ENCODE measurements around the gene DNAJC4.

DNA sequence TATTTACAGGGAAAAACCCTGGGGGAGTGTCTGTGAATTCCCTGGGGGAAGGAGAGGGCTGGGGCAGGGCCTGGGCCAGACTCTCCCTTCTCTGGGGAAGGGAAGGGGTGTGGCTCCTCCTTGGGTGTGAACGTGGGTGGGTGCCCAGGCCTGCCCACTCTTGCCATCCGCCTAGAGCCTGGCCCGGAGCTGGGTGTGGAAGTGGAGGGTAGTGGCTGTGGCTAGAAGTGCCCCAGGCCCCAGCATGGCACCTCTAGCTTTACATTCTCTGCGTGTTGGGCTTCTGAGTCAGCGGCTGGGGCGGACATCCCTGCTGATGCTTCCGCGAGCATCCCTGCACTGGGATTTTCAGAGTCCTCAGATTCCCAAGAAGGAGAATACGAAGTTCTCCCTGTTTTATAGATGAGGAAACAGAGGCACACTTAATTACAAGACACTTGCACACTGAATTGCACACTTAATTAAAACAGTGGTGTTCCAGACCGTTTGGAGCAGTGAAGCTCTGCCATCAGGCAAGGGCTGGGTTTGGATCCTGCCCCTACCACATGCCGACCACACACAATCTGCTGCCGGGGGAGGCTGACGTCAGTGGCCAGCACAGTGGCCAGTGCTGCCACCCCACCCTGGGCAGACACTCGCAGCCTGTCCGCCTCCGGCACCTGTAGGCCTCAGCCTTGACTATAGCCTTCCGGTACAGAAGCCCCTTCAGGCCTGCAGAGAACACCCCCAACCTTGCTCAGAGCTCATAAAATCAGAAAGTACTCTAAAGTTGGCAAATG, 46.5 kb downstream of the DNAJC4 start:
- TF ChIP-seq EP300 (conservative IDR thresholded peaks at IDR 0.05; ENCODE audit: poor library complexity, severe bottlenecking): no peak
- TF ChIP-seq POLR2AphosphoS5 (IDR thresholded peaks at IDR 0.05): no peak
- TF ChIP-seq, protein P1, sequence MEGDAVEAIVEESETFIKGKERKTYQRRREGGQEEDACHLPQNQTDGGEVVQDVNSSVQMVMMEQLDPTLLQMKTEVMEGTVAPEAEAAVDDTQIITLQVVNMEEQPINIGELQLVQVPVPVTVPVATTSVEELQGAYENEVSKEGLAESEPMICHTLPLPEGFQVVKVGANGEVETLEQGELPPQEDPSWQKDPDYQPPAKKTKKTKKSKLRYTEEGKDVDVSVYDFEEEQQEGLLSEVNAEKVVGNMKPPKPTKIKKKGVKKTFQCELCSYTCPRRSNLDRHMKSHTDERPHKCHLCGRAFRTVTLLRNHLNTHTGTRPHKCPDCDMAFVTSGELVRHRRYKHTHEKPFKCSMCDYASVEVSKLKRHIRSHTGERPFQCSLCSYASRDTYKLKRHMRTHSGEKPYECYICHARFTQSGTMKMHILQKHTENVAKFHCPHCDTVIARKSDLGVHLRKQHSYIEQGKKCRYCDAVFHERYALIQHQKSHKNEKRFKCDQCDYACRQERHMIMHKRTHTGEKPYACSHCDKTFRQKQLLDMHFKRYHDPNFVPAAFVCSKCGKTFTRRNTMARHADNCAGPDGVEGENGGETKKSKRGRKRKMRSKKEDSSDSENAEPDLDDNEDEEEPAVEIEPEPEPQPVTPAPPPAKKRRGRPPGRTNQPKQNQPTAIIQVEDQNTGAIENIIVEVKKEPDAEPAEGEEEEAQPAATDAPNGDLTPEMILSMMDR (IDR thresholded peaks at IDR 0.05; ENCODE audit: poor library complexity, severe bottlenecking): no peak
- no peak for TF ChIP-seq EZH2 (IDR thresholded peaks at IDR 0.05; ENCODE audit: borderline replicate concordance, insufficient read depth, low read length, poor library complexity, severe bottlenecking)
- no peak for TF ChIP-seq RAD21 (conservative IDR thresholded peaks at IDR 0.05)
- TF ChIP-seq MXI1 (conservative IDR thresholded peaks at IDR 0.05; ENCODE audit: poor library complexity, severe bottlenecking): no peak
- no peak for TF ChIP-seq TAF1 (IDR thresholded peaks at IDR 0.05; ENCODE audit: low read depth)
- TF ChIP-seq, protein P2, sequence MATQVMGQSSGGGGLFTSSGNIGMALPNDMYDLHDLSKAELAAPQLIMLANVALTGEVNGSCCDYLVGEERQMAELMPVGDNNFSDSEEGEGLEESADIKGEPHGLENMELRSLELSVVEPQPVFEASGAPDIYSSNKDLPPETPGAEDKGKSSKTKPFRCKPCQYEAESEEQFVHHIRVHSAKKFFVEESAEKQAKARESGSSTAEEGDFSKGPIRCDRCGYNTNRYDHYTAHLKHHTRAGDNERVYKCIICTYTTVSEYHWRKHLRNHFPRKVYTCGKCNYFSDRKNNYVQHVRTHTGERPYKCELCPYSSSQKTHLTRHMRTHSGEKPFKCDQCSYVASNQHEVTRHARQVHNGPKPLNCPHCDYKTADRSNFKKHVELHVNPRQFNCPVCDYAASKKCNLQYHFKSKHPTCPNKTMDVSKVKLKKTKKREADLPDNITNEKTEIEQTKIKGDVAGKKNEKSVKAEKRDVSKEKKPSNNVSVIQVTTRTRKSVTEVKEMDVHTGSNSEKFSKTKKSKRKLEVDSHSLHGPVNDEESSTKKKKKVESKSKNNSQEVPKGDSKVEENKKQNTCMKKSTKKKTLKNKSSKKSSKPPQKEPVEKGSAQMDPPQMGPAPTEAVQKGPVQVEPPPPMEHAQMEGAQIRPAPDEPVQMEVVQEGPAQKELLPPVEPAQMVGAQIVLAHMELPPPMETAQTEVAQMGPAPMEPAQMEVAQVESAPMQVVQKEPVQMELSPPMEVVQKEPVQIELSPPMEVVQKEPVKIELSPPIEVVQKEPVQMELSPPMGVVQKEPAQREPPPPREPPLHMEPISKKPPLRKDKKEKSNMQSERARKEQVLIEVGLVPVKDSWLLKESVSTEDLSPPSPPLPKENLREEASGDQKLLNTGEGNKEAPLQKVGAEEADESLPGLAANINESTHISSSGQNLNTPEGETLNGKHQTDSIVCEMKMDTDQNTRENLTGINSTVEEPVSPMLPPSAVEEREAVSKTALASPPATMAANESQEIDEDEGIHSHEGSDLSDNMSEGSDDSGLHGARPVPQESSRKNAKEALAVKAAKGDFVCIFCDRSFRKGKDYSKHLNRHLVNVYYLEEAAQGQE (IDR thresholded peaks at IDR 0.05; ENCODE audit: borderline replicate concordance): no peak
- TF ChIP-seq SMC3 (conservative IDR thresholded peaks at IDR 0.05; ENCODE audit: poor library complexity): no peak

All from neural cell (in vitro differentiated cells).